GM12801 (cell line): ENCODE measurements around the gene RBPJL.

Experiments
- CTCF ChIP-seq: IDR thresholded peaks from one replicate; pipeline ENCODE4 v1.5.1; 2011; ENCODE audit warnings: control low read depth; ENCODE audit not compliant: insufficient read length; ENCODE audit errors: extremely low read depth

The RBPJL gene

GRCh38 chr20:45320948-45321595 lies 14.4 kb downstream of the RBPJL start:
- TF ChIP-seq CTCF: no peak

GRCh38 chr20:45322952-45323383 lies 16.3 kb downstream of the RBPJL start:
- no peak for TF ChIP-seq CTCF

- TF ChIP-seq CTCF: no peak
Measured at GRCh38 chr20:45323731-45324130, 17.1 kb downstream of the RBPJL start.

- no peak for TF ChIP-seq CTCF
Measured at GRCh38 chr20:45325371-45325770, 18.7 kb downstream of the RBPJL start.

GRCh38 chr20:45328451-45328850 lies 21.8 kb downstream of the RBPJL start:
- TF ChIP-seq CTCF: no peak

- no peak for TF ChIP-seq CTCF
Measured at GRCh38 chr20:45329497-45330319, 23.1 kb downstream of the RBPJL start.

GRCh38 chr20:45330476-45330875 lies 23.8 kb downstream of the RBPJL start:
- TF ChIP-seq CTCF: no peak
